HepG2 (cell line): ENCODE measurements around the gene TMEM125. TPM values are rescaled to one million over a fixed set of nuclear protein-coding genes. Genes with fewer than 3 reads are reported as not detected.

ENCODE experiments used
- ATAC-seq: fragments of 200-7000 bp; cut with Tn5 transposase; 3 replicates; pipeline ENCODE4 v1.9.1; 2020; ENCODE audit warnings: mild to moderate bottlenecking, moderate library complexity
- BruUV-seq: library from RNA; stranded (reverse); fragments of 400-500 nt; replicated peaks from 2 replicates; lab custom pipeline; 2021; lab: Mats Ljungman, UMichigan
- CTCF ChIA-PET: fragments of 300-600 bp; formaldehyde crosslinking; extraction: SDS; loops from one replicate; lab custom pipeline; 2021; ENCODE audit warnings: low total read pairs, inconsistent platforms, low intra/inter-chr PET ratio; lab: Yijun Ruan, JAX
- POLR2A ChIA-PET: fragments of 350-600 bp; sonication (Branson Sonifier 250); formaldehyde crosslinking; loops from one replicate; lab custom pipeline; 2020; ENCODE audit warnings: antibody characterized with exemption, inconsistent platforms; lab: Yijun Ruan, JAX
- DNase-seq: peaks from one replicate; pipeline ENCODE4 v3.0.0-alpha.2; 2015; ENCODE audit warnings: low spot score
- FAIRE-seq: peaks from 3 replicates; lab custom pipeline; 2011; peaks lifted over from hg19 to GRCh38; lab: Jason Lieb, UNC
- H2AFZ ChIP-seq: one replicate; pipeline ENCODE4 v1.6.1; 2011; ENCODE audit warnings: low read length, inconsistent platforms
- H3K27ac ChIP-seq: fragments of 300-600 bp; 3 replicates; pipeline ENCODE4 v1.8.0; 2011; ENCODE audit warnings: mixed run types, mild to moderate bottlenecking, mixed read lengths, low read length, inconsistent platforms; ENCODE audit not compliant: insufficient read depth; ENCODE audit errors: extremely low read length
- H3K27me3 ChIP-seq, 2 experiments: fragments of 200-600 bp in 1 of 2; 2 replicates in 1 of 2; 3 replicates in 1 of 2; pipeline versions ENCODE4 v1.6.0 to v1.8.0; 2011; ENCODE audit warnings: low read length in 2 of 2, mild to moderate bottlenecking in 2 of 2, moderate library complexity in 2 of 2, inconsistent platforms in 1 of 2; ENCODE audit not compliant: insufficient read depth in 2 of 2, control insufficient read depth in 1 of 2
- H3K36me3 ChIP-seq, 2 experiments: fragments of 200-600 bp in 1 of 2; replicated peaks in 1 of 2; 2 replicates in 1 of 2; 3 replicates in 1 of 2; pipeline versions ENCODE4 v1.5.1 to v1.8.0; 2011; ENCODE audit warnings: low read length in 2 of 2, inconsistent platforms in 1 of 2; ENCODE audit not compliant: insufficient read depth in 2 of 2, control insufficient read depth in 1 of 2
- H3K4me1 ChIP-seq: 2 replicates; pipeline ENCODE4 v1.5.1; 2012; ENCODE audit warnings: low read length, inconsistent platforms; ENCODE audit not compliant: insufficient read depth
- H3K4me2 ChIP-seq: 2 replicates; pipeline ENCODE4 v1.6.0; 2011; ENCODE audit warnings: low read depth, low read length, inconsistent platforms
- H3K4me3 ChIP-seq, 3 experiments: fragments of 200-600 bp in 1 of 3; sonication (generic), shearing (Covaris generic) in 1 of 3; replicated peaks in 1 of 3; 2 replicates each; pipeline ENCODE4 v1.5.1; 2011 to 2016; ENCODE audit warnings: low read length in 3 of 3, inconsistent platforms in 2 of 3, low read depth in 2 of 3, mild to moderate bottlenecking in 2 of 3, control low read depth in 1 of 3, mixed read lengths in 1 of 3; ENCODE audit not compliant: insufficient read depth in 1 of 3
- H3K79me2 ChIP-seq: one replicate; pipeline ENCODE4 v1.6.1; 2011; ENCODE audit warnings: low read length, inconsistent platforms; ENCODE audit not compliant: insufficient read depth
- H3K9ac ChIP-seq: 2 replicates; pipeline ENCODE4 v1.6.0; 2011; ENCODE audit warnings: mild to moderate bottlenecking, low read depth, low read length, inconsistent platforms; ENCODE audit not compliant: insufficient read depth
- H3K9me3 ChIP-seq: 2 replicates; pipeline ENCODE4 v1.5.1; 2012; ENCODE audit warnings: mild to moderate bottlenecking, low read length
- H4K20me1 ChIP-seq: 2 replicates; pipeline ENCODE4 v1.6.0; 2011; ENCODE audit warnings: inconsistent platforms, mild to moderate bottlenecking, low read length, moderate library complexity; ENCODE audit not compliant: insufficient read depth
- KDM5A ChIP-seq: fragments of 200-600 bp; sonication (generic); IDR thresholded peaks from 2 replicates; pipeline ENCODE4 v1.7.0; 2018; ENCODE audit warnings: antibody characterized with exemption, mild to moderate bottlenecking, low read length, borderline replicate concordance
- LCORL ChIP-seq, 2 experiments: fragments of 450-650 bp in 1 of 2; sonication (generic) in 1 of 2; formaldehyde crosslinking in 1 of 2; IDR thresholded peaks; 2 replicates each; pipeline versions ENCODE4 v1.5.0 to v1.6.1; 2017 to 2020; ENCODE audit warnings: antibody characterized with exemption in 1 of 2, missing genetic modification reagents in 1 of 2
- MAFK ChIP-seq, 2 experiments: IDR thresholded peaks in 1 of 2; conservative IDR thresholded peaks in 1 of 2; 2 replicates each; pipeline ENCODE4 v1.6.1; 2011; ENCODE audit warnings: improper control_type of control experiment in 2 of 2, low read length in 2 of 2
- PRPF4 ChIP-seq: fragments of 200-400 bp; formaldehyde crosslinking; IDR thresholded peaks from 2 replicates; pipeline ENCODE4 v1.6.1; 2016; ENCODE audit warnings: low read length, low read depth; ENCODE audit not compliant: poor library complexity, severe bottlenecking
- SOX6 ChIP-seq, 2 experiments: fragments of 450-650 bp in 1 of 2; sonication (generic) in 1 of 2; formaldehyde crosslinking in 1 of 2; IDR thresholded peaks; 2 replicates each; pipeline versions ENCODE4 v1.4.0 to v1.6.1; 2017 to 2020; ENCODE audit warnings: antibody characterized with exemption in 1 of 2, mild to moderate bottlenecking in 1 of 2, missing genetic modification reagents in 1 of 2
- SP4 ChIP-seq: sonication (generic); formaldehyde crosslinking; IDR thresholded peaks from 2 replicates; pipeline ENCODE4 v1.8.1; 2023; ENCODE audit warnings: mild to moderate bottlenecking, missing genetic modification reagents
- ZNF430 ChIP-seq: sonication (generic); formaldehyde crosslinking; IDR thresholded peaks from 2 replicates; pipeline ENCODE4 v1.9.0; 2021; ENCODE audit warnings: mild to moderate bottlenecking, missing genetic modification reagents
- ZNF629 ChIP-seq: sonication (generic); formaldehyde crosslinking; conservative IDR thresholded peaks from 2 replicates; pipeline ENCODE4 v1.5.0; 2020; ENCODE audit warnings: missing genetic modification reagents
- ZNF749 ChIP-seq: sonication (generic); formaldehyde crosslinking; IDR thresholded peaks from 2 replicates; pipeline ENCODE4 v1.8.0; 2022; ENCODE audit warnings: mild to moderate bottlenecking, missing genetic modification reagents, moderate library complexity, borderline replicate concordance
- ZNF780A ChIP-seq: sonication (generic); formaldehyde crosslinking; IDR thresholded peaks from 2 replicates; pipeline ENCODE4 v1.8.0; 2022; ENCODE audit warnings: mild to moderate bottlenecking, missing genetic modification reagents, moderate library complexity
- ZNF816 ChIP-seq: sonication (generic); formaldehyde crosslinking; IDR thresholded peaks from 2 replicates; pipeline ENCODE4 v1.8.0; 2022; ENCODE audit warnings: missing genetic modification reagents, mild to moderate bottlenecking, borderline replicate concordance
- WGBS: methylation state at CpG from one replicate; pipeline ENCODE4 v1.1.6; 2017; ENCODE audit warnings: low lambda C conversion rate; 5-methylcytosine and 5-hydroxymethylcytosine counted together
- in situ Hi-C: cut with HindIII; loops from 2 replicates; pipeline ENCODE4 v1.10.0; 2017; ENCODE audit warnings: low pct_unique_long_range_greater_than_20kb; ENCODE audit not compliant: extremely low pct_ligation_motif_present
- intact Hi-C: fragments of 100-400 bp; cut with micrococcal nuclease; formaldehyde crosslinking; loops from one replicate; pipeline ENCODE4 v1.10.0; 2022; ENCODE audit not compliant: unreplicated experiment
- polyA plus RNA-seq, 8 experiments: library from polyadenylated mRNA; depleted of rRNA in 3 of 8; stranded (reverse) in 7 of 8; unstranded in 1 of 8; fragments of >200 nt; fragmentation: Illumina TruSeq in 4 of 8; extraction: Trizol in 4 of 8; gene quantifications; 2 replicates each; pipeline versions ENCODE4 v1.2.1 to v1.2.3, GENCODE V29; 2011 to 2016; ENCODE audit warnings: low read depth in 4 of 8, missing spikeins in 1 of 8, mixed read lengths in 1 of 8; ENCODE audit not compliant: insufficient read depth in 1 of 8
- total RNA-seq, 5 experiments: library from RNA; depleted of rRNA; stranded (reverse); fragments of >200 nt; fragmentation: Illumina TruSeq; extraction: Trizol; gene quantifications; 2 replicates each; pipeline ENCODE4 v1.2.3, GENCODE V29; 2016; ENCODE audit warnings: low read depth in 1 of 5
- TF ChIP-seq, protein P1 (sequence below): sonication (generic); formaldehyde crosslinking; IDR thresholded peaks from 2 replicates; pipeline ENCODE4 v1.5.1; 2020; ENCODE audit warnings: mild to moderate bottlenecking, missing genetic modification reagents, borderline replicate concordance
- TF ChIP-seq, protein P2 (sequence below): sonication (generic); formaldehyde crosslinking; IDR thresholded peaks from 2 replicates; pipeline ENCODE4 v1.4.0; 2020; ENCODE audit warnings: missing genetic modification reagents, borderline replicate concordance

TMEM125 gene
- total and polyA plus RNA-seq, 2 of the 13 experiments (the other 11 are each of a cell fraction or from before 2014, with no cell fraction given), result 0.03 TPM; not detected in 1

GRCh38 chr1:43285269-43285990, 15.6 kb downstream of the TMEM125 start, which contains the start of gene C1orf210:
TSS of gene C1orf210 (minus strand) at chr1:43285581. CDS start at chr1:43283270, 2,311 bp downstream.
- H3K4me3 ChIP-seq, result peak within 1 kb of the TSS; percentile 58 to 70 (median 58)
- H3K9me3 ChIP-seq, result no peaks in the 10 kb centered on the region
- H3K27ac ChIP-seq, result peak within 1 kb of the TSS; percentile 12
- in situ Hi-C loops (no loop called here), intact Hi-C loops (no loop called here)
- peak within 1 kb of the TSS; percentile 25; the same call in 1 of the 2 replicates for H3K9ac ChIP-seq
- H3K4me2 ChIP-seq, result peak within 1 kb of the TSS; percentile 77
- H3K4me1 ChIP-seq, result peaks cover 80% of the 10 kb centered on the region
- peaks cover under 1 to 9% of the 10 kb centered on the region in 2 experiments; a peak in 1 of 5 replicates for H3K27me3 ChIP-seq
- H2AFZ ChIP-seq, result peak within 1 kb of the TSS; percentile 8
- ChIA-PET CTCF (no interaction called here), POLR2A (interaction anchor here (1.4 to 2.6 kb wide), 6 partner anchors 9 to 73 kb away, joined by 5 to 35 read pairs (median 6); partner anchors contain the start of gene CDC20)
- DNase-seq, result peak; percentile 62
- peak; percentile 30 for ATAC-seq
- no peak for FAIRE-seq
- H3K79me2 ChIP-seq, result no peaks in the 10 kb centered on the region
- no peaks in the 10 kb centered on the region for H4K20me1 ChIP-seq
- 0% methylated on average over 8 of the region's 19 CpGs for WGBS
- no TSS peak for BruUV-seq
- no peaks in the 10 kb centered on the region for H3K36me3 ChIP-seq
- TF ChIP-seq ZNF629 (CRISPR knock-in tag) (no peak), LCORL (IDR thresholded peaks at IDR 0.05) (no peak), LCORL (CRISPR knock-in tag; IDR thresholded peaks at IDR 0.05) (peak; percentile 29; the same call in 1 of the 2 replicates), SOX6 (IDR thresholded peaks at IDR 0.05) (no peak), SOX6 (CRISPR knock-in tag; IDR thresholded peaks at IDR 0.05) (peak; percentile 54), ZNF780A (CRISPR knock-in tag) (peak; percentile 77; the same call in 1 of the 2 replicates), KDM5A (no peak), ZNF816 (CRISPR knock-in tag) (0 out of 2 replicates have a peak, but pooled peaks have one; percentile 48), ZNF749 (CRISPR knock-in tag) (peak; percentile 44; the same call in 1 of the 2 replicates), PRPF4 (peak; percentile 86), MAFK (conservative IDR thresholded peaks at IDR 0.05 in 1 of 2, IDR thresholded peaks at IDR 0.05 in 1 of 2; ENCODE audit: low read length in 2 of 2) (no peak), ZNF430 (peak; percentile 48; the same call in 1 of the 2 replicates), SP4 (0 out of 2 replicates have a peak, but pooled peaks have one; percentile 51)
- TF ChIP-seq, protein P1, sequence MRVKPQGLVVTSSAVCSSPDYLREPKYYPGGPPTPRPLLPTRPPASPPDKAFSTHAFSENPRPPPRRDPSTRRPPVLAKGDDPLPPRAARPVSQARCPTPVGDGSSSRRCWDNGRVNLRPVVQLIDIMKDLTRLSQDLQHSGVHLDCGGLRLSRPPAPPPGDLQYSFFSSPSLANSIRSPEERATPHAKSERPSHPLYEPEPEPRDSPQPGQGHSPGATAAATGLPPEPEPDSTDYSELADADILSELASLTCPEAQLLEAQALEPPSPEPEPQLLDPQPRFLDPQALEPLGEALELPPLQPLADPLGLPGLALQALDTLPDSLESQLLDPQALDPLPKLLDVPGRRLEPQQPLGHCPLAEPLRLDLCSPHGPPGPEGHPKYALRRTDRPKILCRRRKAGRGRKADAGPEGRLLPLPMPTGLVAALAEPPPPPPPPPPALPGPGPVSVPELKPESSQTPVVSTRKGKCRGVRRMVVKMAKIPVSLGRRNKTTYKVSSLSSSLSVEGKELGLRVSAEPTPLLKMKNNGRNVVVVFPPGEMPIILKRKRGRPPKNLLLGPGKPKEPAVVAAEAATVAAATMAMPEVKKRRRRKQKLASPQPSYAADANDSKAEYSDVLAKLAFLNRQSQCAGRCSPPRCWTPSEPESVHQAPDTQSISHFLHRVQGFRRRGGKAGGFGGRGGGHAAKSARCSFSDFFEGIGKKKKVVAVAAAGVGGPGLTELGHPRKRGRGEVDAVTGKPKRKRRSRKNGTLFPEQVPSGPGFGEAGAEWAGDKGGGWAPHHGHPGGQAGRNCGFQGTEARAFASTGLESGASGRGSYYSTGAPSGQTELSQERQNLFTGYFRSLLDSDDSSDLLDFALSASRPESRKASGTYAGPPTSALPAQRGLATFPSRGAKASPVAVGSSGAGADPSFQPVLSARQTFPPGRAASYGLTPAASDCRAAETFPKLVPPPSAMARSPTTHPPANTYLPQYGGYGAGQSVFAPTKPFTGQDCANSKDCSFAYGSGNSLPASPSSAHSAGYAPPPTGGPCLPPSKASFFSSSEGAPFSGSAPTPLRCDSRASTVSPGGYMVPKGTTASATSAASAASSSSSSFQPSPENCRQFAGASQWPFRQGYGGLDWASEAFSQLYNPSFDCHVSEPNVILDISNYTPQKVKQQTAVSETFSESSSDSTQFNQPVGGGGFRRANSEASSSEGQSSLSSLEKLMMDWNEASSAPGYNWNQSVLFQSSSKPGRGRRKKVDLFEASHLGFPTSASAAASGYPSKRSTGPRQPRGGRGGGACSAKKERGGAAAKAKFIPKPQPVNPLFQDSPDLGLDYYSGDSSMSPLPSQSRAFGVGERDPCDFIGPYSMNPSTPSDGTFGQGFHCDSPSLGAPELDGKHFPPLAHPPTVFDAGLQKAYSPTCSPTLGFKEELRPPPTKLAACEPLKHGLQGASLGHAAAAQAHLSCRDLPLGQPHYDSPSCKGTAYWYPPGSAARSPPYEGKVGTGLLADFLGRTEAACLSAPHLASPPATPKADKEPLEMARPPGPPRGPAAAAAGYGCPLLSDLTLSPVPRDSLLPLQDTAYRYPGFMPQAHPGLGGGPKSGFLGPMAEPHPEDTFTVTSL (CRISPR knock-in tag), result peak; percentile 18; the same call in 1 of the 2 replicates
- TF ChIP-seq, protein P2, sequence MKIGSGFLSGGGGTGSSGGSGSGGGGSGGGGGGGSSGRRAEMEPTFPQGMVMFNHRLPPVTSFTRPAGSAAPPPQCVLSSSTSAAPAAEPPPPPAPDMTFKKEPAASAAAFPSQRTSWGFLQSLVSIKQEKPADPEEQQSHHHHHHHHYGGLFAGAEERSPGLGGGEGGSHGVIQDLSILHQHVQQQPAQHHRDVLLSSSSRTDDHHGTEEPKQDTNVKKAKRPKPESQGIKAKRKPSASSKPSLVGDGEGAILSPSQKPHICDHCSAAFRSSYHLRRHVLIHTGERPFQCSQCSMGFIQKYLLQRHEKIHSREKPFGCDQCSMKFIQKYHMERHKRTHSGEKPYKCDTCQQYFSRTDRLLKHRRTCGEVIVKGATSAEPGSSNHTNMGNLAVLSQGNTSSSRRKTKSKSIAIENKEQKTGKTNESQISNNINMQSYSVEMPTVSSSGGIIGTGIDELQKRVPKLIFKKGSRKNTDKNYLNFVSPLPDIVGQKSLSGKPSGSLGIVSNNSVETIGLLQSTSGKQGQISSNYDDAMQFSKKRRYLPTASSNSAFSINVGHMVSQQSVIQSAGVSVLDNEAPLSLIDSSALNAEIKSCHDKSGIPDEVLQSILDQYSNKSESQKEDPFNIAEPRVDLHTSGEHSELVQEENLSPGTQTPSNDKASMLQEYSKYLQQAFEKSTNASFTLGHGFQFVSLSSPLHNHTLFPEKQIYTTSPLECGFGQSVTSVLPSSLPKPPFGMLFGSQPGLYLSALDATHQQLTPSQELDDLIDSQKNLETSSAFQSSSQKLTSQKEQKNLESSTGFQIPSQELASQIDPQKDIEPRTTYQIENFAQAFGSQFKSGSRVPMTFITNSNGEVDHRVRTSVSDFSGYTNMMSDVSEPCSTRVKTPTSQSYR, result peak; percentile 69; the same call in 1 of the 2 replicates
